SH-SY5Y (cell line): ENCODE results near the gene OR6K6.

Experiments
- GATA2 ChIP-seq: IDR thresholded peaks from 2 replicates; pipeline ENCODE4 v1.6.1; 2011; ENCODE audit warnings: mild to moderate bottlenecking, low read depth, low read length
- GATA3 ChIP-seq: IDR thresholded peaks from 2 replicates; pipeline ENCODE4 v1.6.1; 2011; ENCODE audit warnings: low read depth, mild to moderate bottlenecking, low read length, moderate library complexity

The OR6K6 gene

GRCh38 chr1:158771950-158772866, 17.7 kb downstream of the OR6K6 start, which contains the start of gene OR6N1:
TSS of gene OR6N1 (minus strand) at chr1:158772195. CDS start at chr1:158766682, 5,513 bp downstream.
- TF ChIP-seq GATA3, result no peak
- no peak for TF ChIP-seq GATA2

GRCh38 chr1:158781104-158781503, 26.6 kb downstream of the OR6K6 start, which contains the start of gene OR6N2:
TSS of gene OR6N2 (minus strand) at chr1:158781204. CDS start at chr1:158777635, 3,569 bp downstream.
- TF ChIP-seq GATA2 (no peak), GATA3 (no peak)

- TF ChIP-seq GATA3 (no peak), GATA2 (no peak)
These were observed 39.1 kb downstream of the OR6K6 start for GRCh38 chr1:158793604-158794003.

- no peak for TF ChIP-seq GATA2
- TF ChIP-seq GATA3, result no peak
These were observed 39.7 kb downstream of the OR6K6 start for GRCh38 chr1:158794247-158794646.

GRCh38 chr1:158798531-158798930, 44.0 kb downstream of the OR6K6 start:
- TF ChIP-seq GATA3, result no peak
- no peak for TF ChIP-seq GATA2

GRCh38 chr1:158799689-158800088, 45.2 kb downstream of the OR6K6 start:
- TF ChIP-seq GATA3, result no peak

- TF ChIP-seq GATA3 (no peak), GATA2 (no peak)
These were observed 46.0 kb downstream of the OR6K6 start for GRCh38 chr1:158800526-158800925.

GRCh38 chr1:158801396-158801795, 46.9 kb downstream of the OR6K6 start:
- TF ChIP-seq GATA2, result no peak

GRCh38 chr1:158803678-158804077, 49.2 kb downstream of the OR6K6 start:
- no peak for TF ChIP-seq GATA2
- no peak for TF ChIP-seq GATA3
